Liver (tissue), 9 donors: ENCODE measurements around the gene NYAP2. TPM values are rescaled to one million over a fixed set of nuclear protein-coding genes. Genes with fewer than 3 reads are reported as not detected.

Experiments used
- DNase-seq: peaks from one replicate; pipeline ENCODE4 v3.0.0-alpha.2; 2017; ENCODE audit warnings: low spot score
- H3K27ac ChIP-seq, 2 donors: one replicate each; pipeline ENCODE4 v1.7.0; 2013; ENCODE audit warnings: inconsistent platforms in 2 of 2, low read length in 2 of 2, control low read depth in 1 of 2, low read depth in 1 of 2, mild to moderate bottlenecking in 1 of 2
- H3K27me3 ChIP-seq, 4 donors: one replicate each; pipeline versions ENCODE4 v1.6.1 to v1.7.0; 2013; ENCODE audit warnings: low read length in 3 of 4, inconsistent platforms in 1 of 4, mild to moderate bottlenecking in 1 of 4, moderate library complexity in 1 of 4; ENCODE audit not compliant: control insufficient read depth in 4 of 4, insufficient read depth in 4 of 4
- H3K36me3 ChIP-seq, 4 donors: one replicate each; pipeline versions ENCODE4 v1.6.1 to v1.7.0; 2013; ENCODE audit warnings: low read length in 3 of 4, mild to moderate bottlenecking in 3 of 4, low read depth in 1 of 4, moderate library complexity in 1 of 4; ENCODE audit not compliant: control insufficient read depth in 4 of 4, insufficient read depth in 3 of 4
- H3K4me1 ChIP-seq, 4 donors: one replicate each; pipeline versions ENCODE4 v1.6.1 to v1.7.0; 2013; ENCODE audit warnings: low read length in 3 of 4, mild to moderate bottlenecking in 3 of 4, moderate library complexity in 1 of 4; ENCODE audit not compliant: control insufficient read depth in 4 of 4, insufficient read depth in 4 of 4
- H3K4me3 ChIP-seq, 3 donors: one replicate each; pipeline versions ENCODE4 v1.6.1 to v1.7.0; 2013; ENCODE audit warnings: low read length in 3 of 3, control low read depth in 1 of 3, low read depth in 1 of 3, mild to moderate bottlenecking in 1 of 3
- H3K9ac ChIP-seq, 2 donors: one replicate each; pipeline ENCODE4 v1.7.0; 2013; ENCODE audit warnings: low read length in 2 of 2, mild to moderate bottlenecking in 2 of 2, moderate library complexity in 2 of 2, control low read depth in 1 of 2, low read depth in 1 of 2
- H3K9me3 ChIP-seq, 4 donors: one replicate each; pipeline versions ENCODE4 v1.6.1 to v1.7.0; 2013; ENCODE audit warnings: low read length in 3 of 4; ENCODE audit not compliant: control insufficient read depth in 4 of 4
- CTCF ChIP-seq: fragments of 150-350 bp; IDR thresholded peaks from 2 replicates; pipeline ENCODE4 v1.5.1; 2017; ENCODE audit warnings: improper control_type of control experiment, low read depth, low read length; ENCODE audit not compliant: missing input control
- FOXA1 ChIP-seq: IDR thresholded peaks from 2 replicates; pipeline ENCODE4 v1.6.1; 2016; ENCODE audit warnings: antibody characterized with exemption
- FOXA2 ChIP-seq: IDR thresholded peaks from 2 replicates; pipeline ENCODE4 v1.6.1; 2016; ENCODE audit warnings: antibody characterized with exemption
- GABPA ChIP-seq, 2 donors: IDR thresholded peaks in 1 of 2; conservative IDR thresholded peaks in 1 of 2; 2 replicates each; pipeline ENCODE4 v1.6.1; 2016; ENCODE audit warnings: antibody characterized with exemption in 2 of 2, mild to moderate bottlenecking in 1 of 2, moderate library complexity in 1 of 2
- HNF4A ChIP-seq, 2 donors: conservative IDR thresholded peaks; 2 replicates each; pipeline ENCODE4 v1.6.1; 2016; ENCODE audit warnings: antibody characterized with exemption in 2 of 2, mild to moderate bottlenecking in 2 of 2
- HNF4G ChIP-seq: IDR thresholded peaks from 2 replicates; pipeline ENCODE4 v1.6.1; 2016; ENCODE audit warnings: antibody characterized with exemption
- JUND ChIP-seq, 2 donors: IDR thresholded peaks; 2 replicates each; pipeline ENCODE4 v1.6.1; 2016; ENCODE audit warnings: antibody characterized with exemption in 2 of 2
- MAX ChIP-seq: IDR thresholded peaks from 2 replicates; pipeline ENCODE4 v1.6.1; 2016; ENCODE audit warnings: antibody characterized with exemption
- RAD21 ChIP-seq, 2 donors: IDR thresholded peaks; 2 replicates each; pipeline ENCODE4 v1.6.1; 2016; ENCODE audit warnings: antibody characterized with exemption in 2 of 2, mild to moderate bottlenecking in 2 of 2
- RXRA ChIP-seq, 2 donors: IDR thresholded peaks; 2 replicates each; pipeline ENCODE4 v1.6.1; 2017 to 2018; ENCODE audit warnings: antibody characterized with exemption in 2 of 2, mild to moderate bottlenecking in 1 of 2
- SP1 ChIP-seq: IDR thresholded peaks from 2 replicates; pipeline ENCODE4 v1.6.1; 2018; ENCODE audit warnings: antibody characterized with exemption, mild to moderate bottlenecking
- TAF1 ChIP-seq: conservative IDR thresholded peaks from 2 replicates; pipeline ENCODE4 v1.6.1; 2016; ENCODE audit warnings: antibody characterized with exemption, mild to moderate bottlenecking
- YY1 ChIP-seq: IDR thresholded peaks from 2 replicates; pipeline ENCODE4 v1.6.1; 2016; ENCODE audit warnings: antibody characterized with exemption, mild to moderate bottlenecking
- WGBS: extraction: QIAGEN DNeasy Blood & Tissue Kit; methylation state at CpG from one replicate; pipeline ENCODE4 v1.1.7; 2013; 5-methylcytosine and 5-hydroxymethylcytosine counted together
- polyA plus RNA-seq, 2 donors: library from polyadenylated mRNA; stranded (reverse) in 1 of 2; unstranded in 1 of 2; fragments of 200-250 nt in 1 of 2; fragments of >200 nt in 1 of 2; fragmentation: Nextera tagmentation in 1 of 2; extraction: Ambion mirVana in 1 of 2; gene quantifications; one replicate each; pipeline versions ENCODE4 v1.2.1 to v1.2.3, GENCODE V29; 2013 to 2015
- total RNA-seq, 2 donors: library from RNA; depleted of rRNA; stranded (reverse); fragments of >200 nt; gene quantifications; one replicate each; pipeline ENCODE4 v1.2.3, GENCODE V29; 2014
- TF ChIP-seq, protein P1 (sequence below): IDR thresholded peaks from 2 replicates; pipeline ENCODE4 v1.6.1; 2016; ENCODE audit warnings: antibody characterized with exemption, mild to moderate bottlenecking
- donor health status: healthy.
- donor health status: healthy.
- donor health status: healthy.
- donor health status: healthy.
- donor health status: healthy.

Gene NYAP2
- total and polyA plus RNA-seq, 4 donors: not detected

DNA sequence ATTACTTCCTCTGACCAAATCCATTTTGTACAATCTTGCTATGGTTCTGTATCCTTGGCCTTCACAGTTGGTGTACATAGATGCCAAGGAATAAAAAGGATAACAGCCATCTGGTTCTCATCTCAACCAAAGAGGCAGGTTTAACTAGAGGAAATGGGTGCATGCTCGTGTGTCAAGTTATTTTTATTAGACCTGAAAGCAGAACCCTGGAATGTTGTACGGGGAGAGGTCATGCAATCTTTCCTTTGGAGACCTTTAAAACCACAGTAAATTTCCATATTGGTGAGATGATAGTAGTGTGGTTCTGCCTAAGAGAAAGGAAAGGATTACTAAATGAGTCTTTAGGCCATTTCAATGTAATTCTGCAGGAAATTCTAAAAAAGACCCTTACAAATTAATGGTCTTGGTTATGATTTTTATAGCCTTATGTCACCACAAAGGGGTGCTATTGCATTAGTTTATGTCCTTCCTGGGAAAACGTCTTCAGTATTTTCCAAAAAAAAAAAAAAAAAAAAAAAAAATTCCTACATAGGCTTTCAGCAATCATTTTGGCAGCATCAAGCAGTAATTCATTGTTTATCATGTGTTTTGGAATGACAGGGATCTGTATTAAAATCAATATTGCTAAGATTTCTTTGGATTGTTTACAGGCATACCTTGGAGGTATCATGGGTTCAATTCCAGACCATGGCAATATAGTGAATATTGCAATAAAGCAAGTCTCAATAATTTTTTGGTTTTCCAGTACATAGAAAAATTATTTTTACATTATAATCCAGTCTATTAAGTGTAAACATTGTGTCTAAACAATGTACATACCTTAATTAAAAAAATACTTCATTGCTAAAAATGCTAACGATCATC lies 270.8 kb downstream of the NYAP2 start:
- Histone ChIP-seq H3K4me1 (no peaks in the 10 kb centered on the region), H3K27me3 (peaks cover 0 to 3% (median 0%) of the 10 kb centered on the region in 4 donors), H3K9ac (no peak overlapping the region), H3K36me3 (no peaks in the 10 kb centered on the region), H3K4me3 (no peak overlapping the region), H3K9me3 (no peaks in the 10 kb centered on the region), H3K27ac (no peak overlapping the region)
- no peak for DNase-seq
- peak; percentile 76 to 77 for TF ChIP-seq RAD21 (IDR thresholded peaks at IDR 0.05)
- peak; percentile 40 for TF ChIP-seq CTCF
- no peak for TF ChIP-seq MAX
- WGBS: 59% methylated on average over 4 of the region's 4 CpGs

GRCh38 chr2:225678792-225679191 lies 279.3 kb downstream of the NYAP2 start:
- no peaks in the 10 kb centered on the region for H3K4me1 ChIP-seq
- TF ChIP-seq CTCF: no peak
- no peak for TF ChIP-seq TAF1
- no peak for TF ChIP-seq MAX
- TF ChIP-seq RAD21 (IDR thresholded peaks at IDR 0.05): no peak
- TF ChIP-seq FOXA2: no peak
- no peak for TF ChIP-seq GABPA (IDR thresholded peaks at IDR 0.05 in 1 of 2, conservative IDR thresholded peaks at IDR 0.05 in 1 of 2)
- no peak for TF ChIP-seq SP1
- no peak for TF ChIP-seq JUND (IDR thresholded peaks at IDR 0.05)
- TF ChIP-seq HNF4G: no peak
- no peak for TF ChIP-seq RXRA (IDR thresholded peaks at IDR 0.05)
- TF ChIP-seq YY1: no peak
- no peak for TF ChIP-seq FOXA1
- TF ChIP-seq, protein P1, sequence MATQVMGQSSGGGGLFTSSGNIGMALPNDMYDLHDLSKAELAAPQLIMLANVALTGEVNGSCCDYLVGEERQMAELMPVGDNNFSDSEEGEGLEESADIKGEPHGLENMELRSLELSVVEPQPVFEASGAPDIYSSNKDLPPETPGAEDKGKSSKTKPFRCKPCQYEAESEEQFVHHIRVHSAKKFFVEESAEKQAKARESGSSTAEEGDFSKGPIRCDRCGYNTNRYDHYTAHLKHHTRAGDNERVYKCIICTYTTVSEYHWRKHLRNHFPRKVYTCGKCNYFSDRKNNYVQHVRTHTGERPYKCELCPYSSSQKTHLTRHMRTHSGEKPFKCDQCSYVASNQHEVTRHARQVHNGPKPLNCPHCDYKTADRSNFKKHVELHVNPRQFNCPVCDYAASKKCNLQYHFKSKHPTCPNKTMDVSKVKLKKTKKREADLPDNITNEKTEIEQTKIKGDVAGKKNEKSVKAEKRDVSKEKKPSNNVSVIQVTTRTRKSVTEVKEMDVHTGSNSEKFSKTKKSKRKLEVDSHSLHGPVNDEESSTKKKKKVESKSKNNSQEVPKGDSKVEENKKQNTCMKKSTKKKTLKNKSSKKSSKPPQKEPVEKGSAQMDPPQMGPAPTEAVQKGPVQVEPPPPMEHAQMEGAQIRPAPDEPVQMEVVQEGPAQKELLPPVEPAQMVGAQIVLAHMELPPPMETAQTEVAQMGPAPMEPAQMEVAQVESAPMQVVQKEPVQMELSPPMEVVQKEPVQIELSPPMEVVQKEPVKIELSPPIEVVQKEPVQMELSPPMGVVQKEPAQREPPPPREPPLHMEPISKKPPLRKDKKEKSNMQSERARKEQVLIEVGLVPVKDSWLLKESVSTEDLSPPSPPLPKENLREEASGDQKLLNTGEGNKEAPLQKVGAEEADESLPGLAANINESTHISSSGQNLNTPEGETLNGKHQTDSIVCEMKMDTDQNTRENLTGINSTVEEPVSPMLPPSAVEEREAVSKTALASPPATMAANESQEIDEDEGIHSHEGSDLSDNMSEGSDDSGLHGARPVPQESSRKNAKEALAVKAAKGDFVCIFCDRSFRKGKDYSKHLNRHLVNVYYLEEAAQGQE: no peak
- no peak for TF ChIP-seq HNF4A (conservative IDR thresholded peaks at IDR 0.05)

More at GRCh38 chr2:225678792-225679191, 279.3 kb downstream of the NYAP2 start:
- H3K36me3 ChIP-seq: no peaks in the 10 kb centered on the region
- H3K4me3 ChIP-seq: no peak overlapping the region
- no peak for DNase-seq
- H3K27me3 ChIP-seq: no peaks in the 10 kb centered on the region
- no peak overlapping the region for H3K27ac ChIP-seq
- H3K9me3 ChIP-seq: no peaks in the 10 kb centered on the region
- H3K9ac ChIP-seq: no peak overlapping the region
